Tibial artery (tissue), 4 donors: Measurements from ENCODE around the gene CPXM1.
A peak's percentile ranks its signal among the peaks of the same experiment; 100 is the strongest.

ENCODE experiments used
- DNase-seq, 2 donors: peaks; one replicate each; pipeline ENCODE4 v3.0.0-alpha.2; 2019
- H3K27ac ChIP-seq, 2 donors: fragments of 200-600 bp; sonication (generic) in 1 of 2; 1 replicate in 1 of 2; 2 replicates in 1 of 2; pipeline ENCODE4 v1.5.1; 2018 to 2019; ENCODE audit warnings: mild to moderate bottlenecking in 1 of 2
- H3K27me3 ChIP-seq, 2 donors: fragments of 200-600 bp; sonication (generic) in 1 of 2; one replicate each; pipeline versions ENCODE4 v1.5.1 to v1.6.0; 2016 to 2019
- H3K36me3 ChIP-seq, 3 donors: fragments of 200-600 bp; sonication (generic) in 2 of 3; one replicate each; pipeline ENCODE4 v1.5.1; 2016 to 2019; ENCODE audit warnings: mild to moderate bottlenecking in 2 of 3
- H3K4me1 ChIP-seq, 4 donors: fragments of 200-600 bp; sonication (generic) in 2 of 4; 1 replicate in 3 of 4; 2 replicates in 1 of 4; pipeline ENCODE4 v1.5.1; 2016 to 2019
- H3K4me3 ChIP-seq, 2 donors: fragments of 200-600 bp; sonication (generic) in 1 of 2; 1 replicate in 1 of 2; 2 replicates in 1 of 2; pipeline ENCODE4 v1.5.1; 2018 to 2019; ENCODE audit warnings: mild to moderate bottlenecking in 2 of 2
- H3K9me3 ChIP-seq, 3 donors: fragments of 200-600 bp; sonication (generic) in 1 of 3; one replicate each; pipeline ENCODE4 v1.5.1; 2016 to 2019
- intact Hi-C: fragments of 100-400 bp; cut with DNase I; formaldehyde crosslinking; loops from one replicate; pipeline ENCODE4 v1.15.0; 2023; ENCODE audit warnings: low total_unique reads
- TF ChIP-seq, protein P1 (sequence below), 2 experiments: fragments of 200-600 bp in 1 of 2; fragments of 450-650 bp in 1 of 2; IDR thresholded peaks; one replicate each; pipeline ENCODE4 v1.5.1; 2017 to 2019; ENCODE audit warnings: antibody characterized with exemption in 2 of 2, mild to moderate bottlenecking in 1 of 2, moderate library complexity in 1 of 2

CPXM1 gene

DNA sequence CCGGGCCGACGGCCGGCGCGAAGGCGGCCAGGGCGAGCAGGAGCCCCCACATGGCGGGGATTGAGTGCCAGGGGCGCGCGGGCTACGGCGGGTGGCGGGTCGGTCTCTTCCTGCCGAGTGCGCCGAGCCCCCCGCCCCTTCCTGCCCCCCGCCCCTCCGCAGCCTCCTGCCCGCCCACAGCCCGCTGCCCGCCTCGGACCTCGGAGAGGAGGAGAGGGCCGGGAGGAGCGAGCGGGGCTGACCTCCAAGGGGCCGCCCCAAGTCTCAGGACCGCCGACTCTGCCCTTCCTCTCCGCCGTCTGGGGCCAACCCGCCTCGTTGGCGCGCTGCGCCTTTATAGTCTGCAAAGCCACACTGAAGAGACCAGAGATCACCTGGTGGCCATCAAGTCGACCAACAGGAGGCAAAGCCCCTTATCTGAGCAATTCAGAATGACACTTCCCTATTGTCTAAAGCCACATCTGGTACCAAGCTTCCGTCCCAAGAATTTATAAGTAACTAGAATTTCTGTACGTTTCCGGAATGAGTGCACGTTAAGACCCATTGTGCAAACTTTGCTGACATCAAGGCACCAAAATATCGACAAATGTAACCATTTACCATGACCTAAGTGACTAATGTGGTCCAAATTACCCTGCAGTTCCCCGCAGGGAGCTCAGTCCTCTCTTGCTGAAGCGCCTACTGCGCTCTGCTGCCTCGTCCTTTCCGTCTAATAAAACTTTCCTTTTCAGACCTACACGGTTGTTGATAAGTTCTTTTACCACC, at the start of gene CPXM1:
Gene CPXM1, minus strand, starts transcription at position 107 of the 765 bp plus-strand sequence. Its CDS starts 55 bp downstream, at position 52.
- TF ChIP-seq, protein P1, sequence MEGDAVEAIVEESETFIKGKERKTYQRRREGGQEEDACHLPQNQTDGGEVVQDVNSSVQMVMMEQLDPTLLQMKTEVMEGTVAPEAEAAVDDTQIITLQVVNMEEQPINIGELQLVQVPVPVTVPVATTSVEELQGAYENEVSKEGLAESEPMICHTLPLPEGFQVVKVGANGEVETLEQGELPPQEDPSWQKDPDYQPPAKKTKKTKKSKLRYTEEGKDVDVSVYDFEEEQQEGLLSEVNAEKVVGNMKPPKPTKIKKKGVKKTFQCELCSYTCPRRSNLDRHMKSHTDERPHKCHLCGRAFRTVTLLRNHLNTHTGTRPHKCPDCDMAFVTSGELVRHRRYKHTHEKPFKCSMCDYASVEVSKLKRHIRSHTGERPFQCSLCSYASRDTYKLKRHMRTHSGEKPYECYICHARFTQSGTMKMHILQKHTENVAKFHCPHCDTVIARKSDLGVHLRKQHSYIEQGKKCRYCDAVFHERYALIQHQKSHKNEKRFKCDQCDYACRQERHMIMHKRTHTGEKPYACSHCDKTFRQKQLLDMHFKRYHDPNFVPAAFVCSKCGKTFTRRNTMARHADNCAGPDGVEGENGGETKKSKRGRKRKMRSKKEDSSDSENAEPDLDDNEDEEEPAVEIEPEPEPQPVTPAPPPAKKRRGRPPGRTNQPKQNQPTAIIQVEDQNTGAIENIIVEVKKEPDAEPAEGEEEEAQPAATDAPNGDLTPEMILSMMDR (IDR thresholded peaks at IDR 0.05), result no peak
- Histone ChIP-seq H3K27me3 (peaks cover 0 to 100% of the 10 kb centered on the region in 2 donors), H3K4me3 (peak within 1 kb of the TSS in 1 of 2 donors; percentile 27), H3K9me3 (no peaks in the 10 kb centered on the region), H3K36me3 (no peaks in the 10 kb centered on the region), H3K4me1 (peaks cover 0 to 23% (median 18%) of the 10 kb centered on the region in 4 donors), H3K27ac (no peak within 1 kb of the TSS)
- DNase-seq, result no peak
- intact Hi-C loops, result no loop called here

DNA sequence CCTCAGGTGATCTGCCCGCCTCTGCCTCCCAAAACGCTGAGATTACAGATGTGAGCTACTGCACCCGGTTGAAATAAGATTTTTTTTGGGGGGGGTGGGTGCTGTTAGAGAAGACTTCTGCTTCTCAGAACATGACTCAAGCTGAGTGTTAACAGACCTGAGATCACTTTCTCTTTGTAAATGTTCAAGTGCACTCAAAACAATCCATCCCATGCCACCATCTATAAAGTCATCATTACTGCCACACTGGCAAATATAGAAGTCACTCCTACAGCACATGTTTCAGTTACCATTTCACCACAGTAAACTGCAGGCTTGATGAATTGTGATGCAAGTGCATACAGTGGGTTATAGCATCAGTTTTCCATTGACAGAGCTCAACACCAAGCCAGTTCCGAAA, 49.1 kb upstream of the CPXM1 start:
- Histone ChIP-seq H3K4me3 (no peak overlapping the region), H3K4me1 (peaks cover 0 to 5% (median 0%) of the 10 kb centered on the region in 4 donors), H3K27ac (no peak overlapping the region), H3K27me3 (no peaks in the 10 kb centered on the region), H3K9me3 (no peaks in the 10 kb centered on the region), H3K36me3 (no peaks in the 10 kb centered on the region)
- intact Hi-C loops, result no loop called here
- TF ChIP-seq, protein P1 (IDR thresholded peaks at IDR 0.05), result no peak
- DNase-seq, result no peak

DNA sequence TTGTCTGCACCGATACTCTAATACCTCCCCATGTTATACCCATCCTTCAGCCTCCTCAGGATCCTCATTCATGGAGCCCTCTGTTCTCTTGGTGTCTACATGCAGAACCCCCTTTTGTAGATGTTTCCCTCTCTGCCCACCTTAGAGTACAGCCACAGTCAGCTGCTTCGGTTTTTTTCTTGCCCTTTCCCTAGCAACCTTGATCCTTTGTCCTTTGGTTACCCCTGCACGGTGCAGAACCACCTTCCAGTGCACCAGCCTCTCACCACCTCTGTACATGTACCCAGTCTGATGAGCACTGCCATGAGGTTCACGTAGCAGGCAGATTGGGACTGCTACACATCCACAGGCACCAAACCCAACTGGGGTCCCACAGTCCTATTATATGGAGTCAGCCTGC, 47.4 kb upstream of the CPXM1 start:
- Histone ChIP-seq H3K27me3 (no peaks in the 10 kb centered on the region), H3K36me3 (no peaks in the 10 kb centered on the region), H3K27ac (no peak overlapping the region), H3K4me1 (peaks cover 0 to 5% (median 0%) of the 10 kb centered on the region in 4 donors), H3K4me3 (no peak overlapping the region), H3K9me3 (no peaks in the 10 kb centered on the region)
- TF ChIP-seq, protein P1 (IDR thresholded peaks at IDR 0.05), result no peak
- no peak for DNase-seq
- intact Hi-C loops, result no loop called here

DNA sequence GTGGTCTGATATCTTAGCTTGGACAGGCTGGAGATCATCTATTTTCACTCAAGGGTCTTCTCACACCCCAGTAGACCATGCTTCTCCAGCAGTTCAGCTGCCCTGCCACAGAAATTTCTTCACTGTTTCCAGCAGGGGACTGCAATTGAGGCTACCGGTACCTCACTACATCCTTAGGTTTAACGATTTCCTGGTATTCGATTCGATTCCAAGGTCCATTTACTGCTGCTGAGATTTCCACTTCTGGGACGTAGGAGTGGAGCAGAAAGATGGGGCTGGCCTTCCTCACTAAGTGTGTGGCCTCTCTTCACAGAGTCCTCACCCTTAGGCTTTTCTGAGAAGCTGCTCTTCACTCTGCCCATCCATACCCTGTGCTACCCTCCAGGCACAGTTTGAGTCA, 46.3 kb upstream of the CPXM1 start:
- Histone ChIP-seq H3K9me3 (no peaks in the 10 kb centered on the region), H3K36me3 (no peaks in the 10 kb centered on the region), H3K4me3 (no peak overlapping the region), H3K27me3 (no peaks in the 10 kb centered on the region), H3K4me1 (peaks cover 0 to 6% (median 4%) of the 10 kb centered on the region in 4 donors), H3K27ac (no peak overlapping the region)
- DNase-seq, result no peak
- intact Hi-C loops, result no loop called here
- TF ChIP-seq, protein P1 (IDR thresholded peaks at IDR 0.05), result no peak

DNA sequence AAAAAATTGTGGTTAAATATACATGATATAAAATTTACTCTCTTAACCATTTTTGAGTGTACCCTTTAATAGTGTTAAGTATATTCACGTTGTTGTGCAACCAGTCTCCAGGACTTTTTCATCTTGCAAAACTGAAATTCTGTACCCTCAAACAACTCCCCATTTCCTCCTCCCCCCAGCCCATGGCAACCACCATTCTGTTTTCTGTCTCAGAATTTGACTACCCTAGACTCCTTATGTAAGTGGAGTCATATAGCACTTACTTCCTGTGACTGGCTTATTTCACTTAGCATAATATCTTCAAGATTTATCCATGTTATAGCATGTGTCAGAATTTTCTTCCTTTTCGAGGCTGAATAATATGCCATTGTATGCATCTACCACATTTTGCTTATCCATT, 45.2 kb upstream of the CPXM1 start:
- TF ChIP-seq, protein P1 (IDR thresholded peaks at IDR 0.05), result no peak
- H3K27me3 ChIP-seq, result no peaks in the 10 kb centered on the region
- no peak overlapping the region for H3K4me3 ChIP-seq
- H3K9me3 ChIP-seq, result no peaks in the 10 kb centered on the region
- intact Hi-C loops, result no loop called here
- H3K4me1 ChIP-seq, result peaks cover 0 to 14% (median 9%) of the 10 kb centered on the region in 4 donors
- H3K36me3 ChIP-seq, result no peaks in the 10 kb centered on the region
- DNase-seq, result no peak
- no peak overlapping the region for H3K27ac ChIP-seq
